HEK293 (cell line): ENCODE results near the gene PPM1E.

ENCODE experiments used
- CTCF ChIA-PET: fragments of 350-600 bp; formaldehyde crosslinking; extraction: SDS; loops from one replicate; lab custom pipeline; 2021; ENCODE audit warnings: antibody characterized with exemption; lab: Yijun Ruan, JAX
- POLR2A ChIA-PET: fragments of 300-600 bp; formaldehyde crosslinking; extraction: SDS; loops from one replicate; lab custom pipeline; 2020; ENCODE audit warnings: antibody characterized with exemption, inconsistent platforms; lab: Yijun Ruan, JAX
- H3K27ac ChIP-seq: fragments of 200-500 bp; sonication (Bioruptor generic); 2 replicates; pipeline ENCODE4 v1.5.1; 2014; ENCODE audit warnings: low read depth, low read length, control low read depth, inconsistent platforms; ENCODE audit errors: extremely low read depth
- H3K36me3 ChIP-seq, 2 experiments: fragments of 200-500 bp in 1 of 2; sonication (Bioruptor generic) in 1 of 2; 1 replicate in 1 of 2; 2 replicates in 1 of 2; pipeline ENCODE4 v1.5.1; 2014 to 2017; ENCODE audit warnings: inconsistent platforms in 2 of 2, low read length in 2 of 2; ENCODE audit not compliant: control insufficient read depth in 2 of 2, insufficient read depth in 1 of 2
- H3K4me1 ChIP-seq: fragments of 200-500 bp; sonication (Bioruptor generic); 2 replicates; pipeline ENCODE4 v1.5.1; 2014; ENCODE audit warnings: mild to moderate bottlenecking, low read length, inconsistent platforms; ENCODE audit not compliant: control insufficient read depth, insufficient read depth
- H3K4me3 ChIP-seq: 2 replicates; pipeline ENCODE4 v1.5.1; 2011; ENCODE audit warnings: low read depth, mild to moderate bottlenecking, control low read depth, low read length, moderate library complexity
- H3K9me3 ChIP-seq: fragments of 200-500 bp; sonication (Bioruptor generic); 2 replicates; pipeline ENCODE4 v1.5.1; 2014; ENCODE audit warnings: low read depth, low read length, inconsistent platforms; ENCODE audit not compliant: control insufficient read depth, insufficient read depth
- FEZF1 ChIP-seq: fragments of 450-650 bp; formaldehyde crosslinking; IDR thresholded peaks from 2 replicates; pipeline ENCODE4 v1.5.1; 2016; ENCODE audit warnings: missing biosample characterization, missing genetic modification characterization
- GLI2 ChIP-seq: fragments of 450-650 bp; formaldehyde crosslinking; IDR thresholded peaks from 2 replicates; pipeline ENCODE4; 2017; ENCODE audit warnings: missing biosample characterization, missing genetic modification characterization, low read depth, borderline replicate concordance
- GLIS2 ChIP-seq: fragments of 450-650 bp; formaldehyde crosslinking; IDR thresholded peaks from 2 replicates; pipeline ENCODE4 v1.5.1; 2016; ENCODE audit warnings: missing biosample characterization, missing genetic modification characterization
- IKZF3 ChIP-seq: fragments of 450-650 bp; IDR thresholded peaks from 2 replicates; pipeline ENCODE4 v1.5.0; 2018; ENCODE audit warnings: missing biosample characterization, mild to moderate bottlenecking, missing genetic modification characterization, moderate library complexity
- PATZ1 ChIP-seq: fragments of 450-650 bp; formaldehyde crosslinking; IDR thresholded peaks from 2 replicates; pipeline ENCODE4 v1.5.1; 2016; ENCODE audit warnings: missing biosample characterization, missing genetic modification characterization
- TSHZ1 ChIP-seq: fragments of 450-650 bp; formaldehyde crosslinking; IDR thresholded peaks from 2 replicates; pipeline ENCODE4 v1.5.1; 2016; ENCODE audit warnings: missing biosample characterization, missing genetic modification characterization, borderline replicate concordance
- ZBTB17 ChIP-seq: fragments of 450-650 bp; formaldehyde crosslinking; IDR thresholded peaks from 2 replicates; pipeline ENCODE4 v1.5.1; 2016; ENCODE audit warnings: missing biosample characterization, missing genetic modification characterization
- ZNF138 ChIP-seq: fragments of 450-650 bp; formaldehyde crosslinking; IDR thresholded peaks from 2 replicates; pipeline ENCODE4 v1.5.1; 2016; ENCODE audit warnings: missing biosample characterization, missing genetic modification characterization, borderline replicate concordance
- ZNF140 ChIP-seq: fragments of 450-650 bp; formaldehyde crosslinking; IDR thresholded peaks from 2 replicates; pipeline ENCODE4 v1.5.1; 2016; ENCODE audit warnings: missing biosample characterization, missing genetic modification characterization
- ZNF155 ChIP-seq: fragments of 450-650 bp; formaldehyde crosslinking; IDR thresholded peaks from 2 replicates; pipeline ENCODE4 v1.5.1; 2016; ENCODE audit warnings: missing biosample characterization, missing genetic modification characterization
- ZNF18 ChIP-seq: fragments of 450-650 bp; formaldehyde crosslinking; IDR thresholded peaks from 2 replicates; pipeline ENCODE4 v1.5.1; 2016; ENCODE audit warnings: missing biosample characterization, missing genetic modification characterization
- ZNF350 ChIP-seq: fragments of 450-650 bp; formaldehyde crosslinking; IDR thresholded peaks from 2 replicates; pipeline ENCODE4 v1.5.0; 2017; ENCODE audit warnings: missing biosample characterization, mild to moderate bottlenecking, missing genetic modification characterization
- ZNF518A ChIP-seq: fragments of 450-650 bp; formaldehyde crosslinking; conservative IDR thresholded peaks from 2 replicates; pipeline ENCODE4 v1.5.1; 2016; ENCODE audit warnings: low read depth, missing biosample characterization, missing genetic modification characterization
- ZNF555 ChIP-seq: fragments of 450-650 bp; formaldehyde crosslinking; conservative IDR thresholded peaks from 2 replicates; pipeline ENCODE4 v1.5.1; 2017; ENCODE audit warnings: missing biosample characterization, mild to moderate bottlenecking, missing genetic modification characterization, inconsistent platforms
- ZNF610 ChIP-seq: fragments of 450-650 bp; formaldehyde crosslinking; IDR thresholded peaks from 2 replicates; pipeline ENCODE4 v1.5.1; 2016; ENCODE audit warnings: missing biosample characterization, missing genetic modification characterization, borderline replicate concordance
- ZNF654 ChIP-seq: fragments of 450-650 bp; formaldehyde crosslinking; IDR thresholded peaks from 2 replicates; pipeline ENCODE4 v1.5.1; 2016; ENCODE audit warnings: low read depth, missing biosample characterization, missing genetic modification characterization
- ZSCAN16 ChIP-seq: fragments of 450-650 bp; formaldehyde crosslinking; IDR thresholded peaks from 2 replicates; pipeline ENCODE4 v1.5.1; 2016; ENCODE audit warnings: missing biosample characterization, missing genetic modification characterization
- TF ChIP-seq, protein P1 (sequence below): fragments of 450-650 bp; formaldehyde crosslinking; IDR thresholded peaks from 2 replicates; pipeline ENCODE4 v1.5.1; 2016; ENCODE audit warnings: missing biosample characterization, missing genetic modification characterization

The PPM1E gene

GRCh38 chr17:58996968-58997367 lies 241.3 kb downstream of the PPM1E start:
- TF ChIP-seq ZNF555 (tag by site-specific recombination) (no peak), PATZ1 (tag by site-specific recombination) (no peak), ZNF140 (tag by site-specific recombination) (no peak), FEZF1 (tag by site-specific recombination) (no peak), ZNF610 (tag by site-specific recombination) (no peak), ZNF18 (tag by site-specific recombination) (no peak), ZNF155 (tag by site-specific recombination) (no peak), ZBTB17 (tag by site-specific recombination) (no peak)
- no peaks in the 10 kb centered on the region for H3K9me3 ChIP-seq
- no peaks in the 10 kb centered on the region for H3K4me1 ChIP-seq
- no peak overlapping the region for H3K27ac ChIP-seq
- peaks cover 31 to 33% of the 10 kb centered on the region in 2 experiments for H3K36me3 ChIP-seq
- CTCF ChIA-PET, result interaction anchor here (1.3 to 1.7 kb wide), 3 partner anchors 8 to 419 kb away, joined by 3 to 5 read pairs (median 5); no protein-coding TSS in a partner anchor
- POLR2A ChIA-PET, result interaction anchor here (0.6 kb wide), 1 partner anchor 119 kb away, joined by 4 read pairs; no protein-coding TSS in a partner anchor
- no peak overlapping the region for H3K4me3 ChIP-seq

DNA sequence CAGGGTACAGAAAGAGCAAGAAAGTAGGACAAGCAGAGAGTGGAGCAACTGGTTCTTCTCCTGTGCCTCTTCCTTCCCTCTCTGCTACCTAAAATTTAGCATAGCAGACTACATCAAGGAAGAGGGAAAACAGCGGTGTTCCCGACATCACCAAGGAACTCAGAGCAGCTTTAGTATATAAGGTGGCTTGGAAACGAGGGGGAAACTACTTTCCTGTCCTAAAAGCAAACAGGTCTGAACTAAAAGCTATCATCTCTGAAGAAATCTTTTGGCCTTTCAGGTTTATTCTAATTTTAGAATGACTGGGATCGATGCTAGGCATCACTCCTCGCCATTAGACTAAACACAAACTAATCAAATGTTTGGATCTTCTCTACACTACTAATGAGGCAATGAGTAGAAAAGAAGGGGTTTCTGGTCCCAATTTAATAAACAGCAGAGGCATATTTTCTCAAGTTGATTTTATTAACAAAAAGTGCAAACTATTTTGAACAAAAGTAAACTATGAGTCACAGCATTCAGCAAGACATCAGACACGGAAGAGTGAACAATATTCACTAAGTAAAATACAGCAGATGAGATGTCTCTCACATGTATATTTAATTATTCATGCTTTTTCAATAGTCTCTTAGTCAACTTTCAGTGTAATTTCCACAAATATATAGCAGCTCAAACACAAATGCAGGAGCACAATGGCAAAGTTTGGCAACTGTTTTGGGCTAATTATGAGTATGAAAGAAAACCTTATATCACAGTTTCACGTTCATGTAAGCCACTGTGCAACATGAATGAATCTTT lies 242.3 kb downstream of the PPM1E start:
- Histone ChIP-seq H3K4me1 (no peaks in the 10 kb centered on the region), H3K4me3 (no peak overlapping the region), H3K27ac (no peak overlapping the region), H3K9me3 (no peaks in the 10 kb centered on the region), H3K36me3 (peaks cover 35% of the 10 kb centered on the region in 2 experiments)
- CTCF ChIA-PET, result interaction anchor here (0.6 to 1.7 kb wide), 6 partner anchors 183 to 681 kb away, joined by 3 to 5 read pairs (median 3); no protein-coding TSS in a partner anchor
- POLR2A ChIA-PET, result interaction anchor here (0.6 kb wide), 2 partner anchors 45 to 118 kb away, joined by 4 to 8 read pairs; no protein-coding TSS in a partner anchor
- no peak for TF ChIP-seq ZNF518A (tag by site-specific recombination)
- TF ChIP-seq, protein P1, sequence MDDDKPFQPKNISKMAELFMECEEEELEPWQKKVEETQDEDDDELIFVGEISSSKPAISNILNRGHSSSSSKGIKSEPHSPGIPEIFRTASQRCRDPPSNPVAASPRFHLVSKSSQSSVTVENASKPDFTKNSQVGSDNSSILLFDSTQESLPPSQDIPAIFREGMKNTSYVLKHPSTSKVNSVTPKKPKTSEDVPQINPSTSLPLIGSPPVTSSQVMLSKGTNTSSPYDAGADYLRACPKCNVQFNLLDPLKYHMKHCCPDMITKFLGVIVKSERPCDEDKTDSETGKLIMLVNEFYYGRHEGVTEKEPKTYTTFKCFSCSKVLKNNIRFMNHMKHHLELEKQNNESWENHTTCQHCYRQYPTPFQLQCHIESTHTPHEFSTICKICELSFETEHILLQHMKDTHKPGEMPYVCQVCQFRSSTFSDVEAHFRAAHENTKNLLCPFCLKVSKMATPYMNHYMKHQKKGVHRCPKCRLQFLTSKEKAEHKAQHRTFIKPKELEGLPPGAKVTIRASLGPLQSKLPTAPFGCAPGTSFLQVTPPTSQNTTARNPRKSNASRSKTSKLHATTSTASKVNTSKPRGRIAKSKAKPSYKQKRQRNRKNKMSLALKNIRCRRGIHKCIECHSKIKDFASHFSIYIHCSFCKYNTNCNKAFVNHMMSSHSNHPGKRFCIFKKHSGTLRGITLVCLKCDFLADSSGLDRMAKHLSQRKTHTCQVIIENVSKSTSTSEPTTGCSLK (tag by site-specific recombination), result no peak
- TF ChIP-seq ZNF138, result no peak
- TF ChIP-seq GLIS2 (tag by site-specific recombination), result no peak
- TF ChIP-seq ZSCAN16, result no peak
- no peak for TF ChIP-seq GLI2
- TF ChIP-seq IKZF3 (tag by site-specific recombination), result no peak
- TF ChIP-seq TSHZ1 (tag by site-specific recombination), result no peak
- no peak for TF ChIP-seq ZNF350 (tag by site-specific recombination)
- TF ChIP-seq ZNF654 (tag by site-specific recombination), result no peak
